ENCODE results near the gene ALOX15. TPM values are rescaled to one million over a fixed set of nuclear protein-coding genes. Genes with fewer than 3 reads are reported as not detected.

The ALOX15 gene
- total and polyA plus RNA-seq, 10 of the 15 experiments (the other 5 are each of a cell fraction or from before 2014, with no cell fraction given) = 0.05 to 1.0 (median 0.24) TPM

- no peak for TF ChIP-seq ETV6 (conservative IDR thresholded peaks at IDR 0.05 in 1 of 2, IDR thresholded peaks at IDR 0.05 in 1 of 2; ENCODE audit: borderline replicate concordance in 1 of 2, low read depth in 1 of 2)
- TF ChIP-seq RUNX3 (IDR thresholded peaks at IDR 0.05; ENCODE audit: low read length) = no peak
- TF ChIP-seq JUND (IDR thresholded peaks at IDR 0.05; ENCODE audit: low read depth, low read length) = no peak
- no peak for TF ChIP-seq CEBPZ (IDR thresholded peaks at IDR 0.05; ENCODE audit: low read depth, low read length)
- TF ChIP-seq TBL1XR1 (IDR thresholded peaks at IDR 0.05; ENCODE audit: low read depth, low read length) = no peak
- TF ChIP-seq IRF3 (IDR thresholded peaks at IDR 0.05) = no peak
- no peak for TF ChIP-seq CBX5 (IDR thresholded peaks at IDR 0.05; ENCODE audit: low read depth)
- TF ChIP-seq BCL3 (IDR thresholded peaks at IDR 0.05; ENCODE audit: borderline replicate concordance, insufficient read depth, low read depth, low read length, poor library complexity, severe bottlenecking) = no peak
- TF ChIP-seq NFIC (IDR thresholded peaks at IDR 0.05; ENCODE audit: low read depth, low read length) = no peak
- TF ChIP-seq MTA3 (IDR thresholded peaks at IDR 0.05; ENCODE audit: borderline replicate concordance, low read length) = no peak
- TF ChIP-seq HDAC2 (IDR thresholded peaks at IDR 0.05) = no peak
- no peak for TF ChIP-seq USF2 (IDR thresholded peaks at IDR 0.05; ENCODE audit: borderline replicate concordance, low read depth, low read length)
- no peak for TF ChIP-seq CEBPB (IDR thresholded peaks at IDR 0.05; ENCODE audit: borderline replicate concordance in 1 of 2, low read depth in 2 of 2, low read length in 2 of 2)
Measured at GRCh38 chr17:4676791-4677190, 35.3 kb upstream of the ALOX15 start (continued).
